ENCODE data around the gene GPATCH2. TPM values are rescaled to one million over a fixed set of nuclear protein-coding genes. Genes with fewer than 3 reads are reported as not detected.

GPATCH2 gene
- total RNA-seq, 1 experiment from 2014 or later: 11.3 TPM

GRCh38 chr1:217630711-217631591, at the start of gene GPATCH2, which contains the start of gene SPATA17 (continued):
- TF ChIP-seq, protein P1, sequence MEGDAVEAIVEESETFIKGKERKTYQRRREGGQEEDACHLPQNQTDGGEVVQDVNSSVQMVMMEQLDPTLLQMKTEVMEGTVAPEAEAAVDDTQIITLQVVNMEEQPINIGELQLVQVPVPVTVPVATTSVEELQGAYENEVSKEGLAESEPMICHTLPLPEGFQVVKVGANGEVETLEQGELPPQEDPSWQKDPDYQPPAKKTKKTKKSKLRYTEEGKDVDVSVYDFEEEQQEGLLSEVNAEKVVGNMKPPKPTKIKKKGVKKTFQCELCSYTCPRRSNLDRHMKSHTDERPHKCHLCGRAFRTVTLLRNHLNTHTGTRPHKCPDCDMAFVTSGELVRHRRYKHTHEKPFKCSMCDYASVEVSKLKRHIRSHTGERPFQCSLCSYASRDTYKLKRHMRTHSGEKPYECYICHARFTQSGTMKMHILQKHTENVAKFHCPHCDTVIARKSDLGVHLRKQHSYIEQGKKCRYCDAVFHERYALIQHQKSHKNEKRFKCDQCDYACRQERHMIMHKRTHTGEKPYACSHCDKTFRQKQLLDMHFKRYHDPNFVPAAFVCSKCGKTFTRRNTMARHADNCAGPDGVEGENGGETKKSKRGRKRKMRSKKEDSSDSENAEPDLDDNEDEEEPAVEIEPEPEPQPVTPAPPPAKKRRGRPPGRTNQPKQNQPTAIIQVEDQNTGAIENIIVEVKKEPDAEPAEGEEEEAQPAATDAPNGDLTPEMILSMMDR (IDR thresholded peaks at IDR 0.05 in 2 of 3, conservative IDR thresholded peaks at IDR 0.05 in 1 of 3; ENCODE audit: borderline replicate concordance in 1 of 3, insufficient read depth in 1 of 3, low read depth in 2 of 3, low read length in 2 of 3): peak in 2 of 3 experiments; percentile 6 to 30; a peak in 1 of 6 replicates
- TF ChIP-seq, protein P2, sequence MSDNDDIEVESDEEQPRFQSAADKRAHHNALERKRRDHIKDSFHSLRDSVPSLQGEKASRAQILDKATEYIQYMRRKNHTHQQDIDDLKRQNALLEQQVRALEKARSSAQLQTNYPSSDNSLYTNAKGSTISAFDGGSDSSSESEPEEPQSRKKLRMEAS (IDR thresholded peaks at IDR 0.05): peak; percentile 79
- TF ChIP-seq SP1 (IDR thresholded peaks at IDR 0.05; ENCODE audit: low read depth) (peak; percentile 52; the same call in 1 of the 2 replicates), EZH2 (IDR thresholded peaks at IDR 0.05) (no peak), ZFX (IDR thresholded peaks at IDR 0.05) (peak; percentile 69), POLR2AphosphoS5 (IDR thresholded peaks at IDR 0.05; ENCODE audit: low read depth, low read length) (peak; percentile 91), ATF3 (IDR thresholded peaks at IDR 0.05) (no peak)

GRCh38 chr1:217674028-217674729, 43.3 kb upstream of the GPATCH2 start:
- RAD21 ChIA-PET (ENCODE audit: low non-redundant PET in 1 of 2, low total read pairs in 2 of 2, uncharacterized antibody in 2 of 2, unreplicated experiment in 2 of 2): no interaction called here

More at GRCh38 chr1:217674028-217674729, 43.3 kb upstream of the GPATCH2 start:
- Histone ChIP-seq H3K27ac (ENCODE audit: low read depth, low read length) (no peak overlapping the region), H3K9me3 (ENCODE audit: control insufficient read depth in 1 of 2, insufficient read depth in 1 of 2, low read depth in 1 of 2, low read length in 2 of 2) (no peaks in the 10 kb centered on the region), H4K20me1 (ENCODE audit: insufficient read depth) (no peaks in the 10 kb centered on the region), H3K4me2 (ENCODE audit: low read length) (no peak overlapping the region), H3K4me3 (replicated peaks in 1 of 2; ENCODE audit: low read depth in 1 of 2, low read length in 2 of 2) (no peak overlapping the region), H3K79me2 (ENCODE audit: insufficient read depth, low read length) (no peaks in the 10 kb centered on the region), H3K36me3 (ENCODE audit: control insufficient read depth in 1 of 2, insufficient read depth in 2 of 2, low read length in 2 of 2) (no peaks in the 10 kb centered on the region), H2AFZ (ENCODE audit: low read depth, low read length, poor library complexity, severe bottlenecking) (no peak overlapping the region), H3K4me1 (ENCODE audit: control insufficient read depth in 1 of 2, insufficient read depth in 2 of 2, low read length in 2 of 2) (no peaks in the 10 kb centered on the region), H3K27me3 (ENCODE audit: insufficient read depth, low read length) (no peaks in the 10 kb centered on the region), H3K9ac (ENCODE audit: low read length) (no peak overlapping the region), H3K9me2 (ENCODE audit: insufficient read depth) (no peaks in the 10 kb centered on the region)
- POLR2A ChIA-PET: no interaction called here
- BruUV-seq (replicated peaks): no TSS peak
- ATAC-seq (no peak), DNase-seq (ENCODE audit: low read depth, low spot score) (no peak)
- intact Hi-C loops (cut with micrococcal nuclease): no loop called here
- TF ChIP-seq CEBPB (IDR thresholded peaks at IDR 0.05; ENCODE audit: low read depth) (no peak), POLR2A (IDR thresholded peaks at IDR 0.05; ENCODE audit: borderline replicate concordance, extremely low read depth, insufficient read depth, insufficient read length) (no peak), SIN3A (IDR thresholded peaks at IDR 0.05; ENCODE audit: low read depth) (no peak), ELF1 (IDR thresholded peaks at IDR 0.05; ENCODE audit: borderline replicate concordance, low read depth) (no peak), POLR2AphosphoS5 (IDR thresholded peaks at IDR 0.05; ENCODE audit: low read depth, low read length) (no peak), ZNF274 (IDR thresholded peaks at IDR 0.05; ENCODE audit: low read depth, low read length) (no peak)
- TF ChIP-seq, protein P1 (IDR thresholded peaks at IDR 0.05 in 2 of 3, conservative IDR thresholded peaks at IDR 0.05 in 1 of 3; ENCODE audit: borderline replicate concordance in 1 of 3, insufficient read depth in 1 of 3, low read depth in 2 of 3, low read length in 2 of 3): no peak
- CTCF ChIA-PET: no interaction called here
